T-helper 2 cell (primary cell): Measurements from ENCODE around the gene AFAP1L2.

Source experiments
- DNase-seq, 5 experiments: peaks; one replicate each; pipeline versions ENCODE4 v3.0.0 to v3.0.0-alpha.2; 2012 to 2022

AFAP1L2 gene

DNA sequence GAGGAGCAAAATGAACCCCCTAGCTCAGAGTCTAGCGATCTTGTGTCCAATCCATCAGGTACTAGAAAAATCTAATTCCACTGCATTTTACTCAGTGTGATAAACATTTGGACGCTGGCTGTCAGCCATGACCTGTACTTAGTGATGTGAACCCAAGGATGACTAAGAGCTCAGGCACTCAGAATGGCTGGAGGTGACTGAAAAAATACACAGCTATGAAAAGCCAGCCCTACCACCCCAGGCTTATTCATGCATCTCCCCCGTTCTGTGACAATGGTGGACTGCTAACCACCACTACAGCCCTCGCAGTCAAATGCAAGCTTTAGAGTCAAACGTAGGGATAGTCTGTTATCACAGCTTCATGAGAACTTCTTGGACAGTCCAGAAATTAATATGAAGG lies 14.9 kb downstream of the AFAP1L2 start:
- no peak for DNase-seq

DNA sequence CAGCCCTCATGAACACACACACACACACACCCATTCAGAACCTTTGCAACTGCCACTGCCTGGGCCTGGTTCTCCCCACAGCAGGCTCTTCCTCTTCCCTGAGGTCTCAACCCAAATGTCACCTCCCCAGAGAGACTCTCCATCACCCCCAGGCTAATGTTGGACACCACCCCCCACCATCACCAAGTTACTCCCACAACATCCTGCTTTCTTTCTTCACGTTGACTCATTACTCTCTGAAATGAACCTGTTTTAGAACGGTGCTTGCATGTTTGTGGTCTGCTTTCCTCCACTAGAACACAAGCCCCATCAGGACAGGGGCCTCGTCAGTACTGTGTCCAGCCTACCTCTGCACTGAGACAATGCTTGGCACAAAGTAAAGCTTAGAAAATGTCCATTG lies 16.0 kb downstream of the AFAP1L2 start:
- DNase-seq: peak in 1 of 5 experiments; percentile 54

DNA sequence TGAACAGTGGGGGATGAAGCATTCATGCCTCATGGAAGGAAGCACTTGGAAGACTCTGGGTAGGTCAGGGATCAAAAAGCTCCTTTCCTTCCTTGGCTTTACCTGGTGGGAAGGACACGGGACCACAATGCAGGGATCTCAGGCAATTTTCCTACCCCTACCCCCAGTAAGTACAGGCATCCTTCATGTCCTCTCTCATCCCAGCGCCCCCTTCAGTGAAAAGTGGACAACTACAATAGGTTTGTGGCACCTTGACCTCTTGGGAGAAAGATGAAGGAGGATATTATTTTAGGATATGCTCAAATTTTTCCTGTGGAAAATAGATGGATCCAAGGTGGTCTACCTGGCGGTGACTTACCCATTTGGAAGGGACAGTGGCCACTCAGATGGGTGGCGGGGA lies 16.5 kb downstream of the AFAP1L2 start:
- no peak for DNase-seq

DNA sequence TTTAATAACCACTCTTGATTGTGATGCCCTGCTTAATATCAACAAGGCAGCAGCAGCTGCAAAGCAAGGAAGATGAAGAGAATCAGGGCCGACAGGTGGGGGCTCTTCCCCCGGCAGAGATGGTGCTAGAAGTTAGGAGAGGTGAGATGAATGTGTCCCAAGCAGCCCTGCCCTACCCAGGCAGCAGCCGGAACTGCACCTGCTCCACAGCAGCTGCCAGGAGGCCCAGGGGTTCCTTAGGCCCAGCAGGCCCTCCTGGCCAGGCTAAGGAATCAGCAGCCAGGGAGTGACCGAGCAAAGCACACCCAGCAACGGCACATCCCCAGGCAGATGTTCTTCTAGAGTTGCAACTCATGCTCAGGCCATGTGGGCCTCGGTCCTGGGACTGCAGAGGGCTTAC lies 17.9 kb downstream of the AFAP1L2 start:
- no peak for DNase-seq

DNA sequence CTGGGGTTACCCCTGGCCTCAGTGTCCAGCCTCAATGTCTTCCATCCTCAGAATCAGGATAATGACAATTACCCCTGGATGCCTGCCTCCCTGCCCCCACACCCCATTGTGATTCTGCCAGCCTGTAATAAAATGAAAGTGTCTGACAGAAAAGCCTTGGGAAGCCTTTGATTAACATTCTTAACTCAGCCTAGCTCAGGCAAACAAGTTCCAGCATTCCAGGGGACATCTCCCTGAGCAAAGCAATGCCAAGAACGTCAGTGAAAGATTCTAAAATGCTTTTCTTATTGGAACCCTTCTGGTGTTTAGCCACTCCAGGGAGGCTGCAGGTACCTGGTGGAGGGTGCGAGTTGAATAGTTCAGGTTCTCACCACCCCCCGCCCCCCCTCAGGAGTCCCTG lies 18.7 kb downstream of the AFAP1L2 start:
- no peak for DNase-seq

DNA sequence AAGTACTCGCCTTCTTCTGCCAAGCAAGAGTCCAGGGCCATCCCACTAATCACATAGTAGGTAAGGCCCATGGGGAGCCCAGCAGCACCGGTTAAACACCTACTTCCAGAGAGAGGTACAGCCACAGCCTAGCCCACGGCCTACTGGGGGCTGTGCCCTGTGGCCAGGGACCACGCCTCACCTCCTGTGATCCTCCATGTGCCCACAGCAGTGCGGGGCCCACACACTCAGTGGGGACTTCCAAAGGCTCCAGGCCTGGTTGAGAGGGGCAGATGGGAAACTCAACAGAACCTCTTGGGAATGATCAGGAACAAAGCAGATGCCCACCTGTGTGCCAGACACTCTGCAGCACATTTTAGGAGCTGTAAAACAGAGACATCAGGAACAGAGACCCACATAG lies 19.7 kb downstream of the AFAP1L2 start:
- DNase-seq: no peak

DNA sequence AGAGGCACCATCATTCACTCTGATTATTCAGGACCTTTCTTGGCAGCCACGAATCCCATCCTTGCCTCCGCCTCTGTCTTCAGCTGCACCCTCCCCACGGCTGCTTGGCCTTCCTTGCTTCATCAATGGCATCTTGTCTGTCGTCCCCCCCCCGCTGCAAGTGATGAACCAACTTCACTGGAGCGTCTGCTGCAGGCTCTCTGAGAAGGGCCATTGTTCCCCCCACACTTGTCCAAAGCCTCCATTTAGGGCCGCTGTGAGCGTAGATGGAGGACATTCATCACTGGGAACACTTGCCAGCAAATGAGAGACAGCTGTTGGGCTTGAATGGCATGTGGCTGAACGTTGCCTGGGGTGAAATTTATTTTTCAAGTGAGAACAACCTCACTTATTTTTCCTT lies 20.1 kb downstream of the AFAP1L2 start:
- no peak for DNase-seq

DNA sequence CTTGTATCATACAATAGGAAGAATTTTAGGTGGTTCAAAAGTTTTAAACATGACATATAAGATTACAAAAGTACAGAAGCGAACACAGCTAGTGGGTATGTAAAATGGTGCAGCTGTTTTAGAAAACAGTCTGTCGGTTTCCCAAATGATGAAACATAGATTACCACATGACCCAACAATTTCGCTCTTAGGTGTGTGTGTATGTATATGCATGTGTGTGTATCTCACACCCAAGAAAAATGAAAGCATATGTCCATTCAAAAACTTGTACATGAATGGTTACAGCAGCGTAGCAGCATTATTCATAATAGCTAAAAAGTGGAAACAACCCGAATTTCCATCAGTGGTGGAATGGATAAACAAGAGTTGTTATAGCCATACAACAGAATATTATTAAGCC lies 23.5 kb downstream of the AFAP1L2 start:
- no peak for DNase-seq

DNA sequence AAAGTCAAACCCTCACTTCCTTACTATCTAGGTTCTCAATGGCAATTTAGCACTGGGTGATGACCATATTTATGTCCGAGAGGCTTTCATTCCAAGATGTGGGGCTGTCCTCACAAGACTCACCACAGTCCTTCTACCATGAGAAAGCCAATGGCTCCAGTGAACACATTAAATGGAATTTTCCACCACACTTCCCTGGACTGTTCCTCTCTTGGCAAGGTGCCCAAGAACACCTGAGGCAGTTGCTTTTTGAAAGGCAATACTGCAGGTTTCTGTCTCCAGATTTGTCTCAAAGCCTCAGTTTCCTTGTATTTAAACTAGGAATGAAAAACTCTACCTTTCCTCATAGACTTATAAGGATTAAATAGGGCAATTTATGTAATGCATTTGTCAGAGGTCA lies 24.2 kb downstream of the AFAP1L2 start:
- DNase-seq: no peak

DNA sequence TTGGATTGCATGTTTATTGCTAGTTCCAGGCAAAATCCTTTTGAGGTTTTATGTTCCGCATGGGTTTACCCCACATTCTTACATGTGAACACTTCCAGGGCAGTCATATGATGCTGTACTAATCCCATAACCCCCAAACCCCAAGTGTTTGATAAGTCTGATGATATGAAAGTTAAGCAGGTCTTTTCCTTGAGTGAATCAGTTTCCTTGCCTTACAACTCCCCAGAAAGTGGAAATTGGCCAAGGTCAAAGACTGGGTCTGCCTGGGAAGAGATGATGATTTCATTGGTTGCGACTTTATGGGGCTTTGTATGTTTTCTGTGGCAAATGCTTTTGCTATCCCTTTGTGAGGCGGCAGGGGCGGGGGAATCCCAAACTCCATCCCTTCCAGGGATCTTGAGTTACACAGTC lies 24.7 kb downstream of the AFAP1L2 start:
- DNase-seq: no peak

DNA sequence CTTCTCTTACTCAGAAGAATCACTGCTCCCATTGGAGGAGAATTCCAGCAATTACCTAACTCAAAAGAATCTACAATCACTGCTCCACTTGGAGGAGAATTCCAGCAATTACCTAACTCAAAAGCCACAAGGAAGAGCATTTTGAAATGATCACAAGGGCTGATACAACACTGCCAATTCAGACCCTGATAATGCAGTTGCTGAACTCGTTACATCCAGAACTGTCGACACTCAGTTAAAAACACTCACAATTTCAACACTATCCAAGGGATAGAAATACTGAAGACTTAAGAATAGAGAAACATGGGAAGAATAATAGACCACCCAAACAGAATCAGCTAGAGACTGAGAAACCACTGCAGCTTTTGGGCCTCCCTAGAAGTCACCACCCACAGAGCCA lies 27.8 kb downstream of the AFAP1L2 start:
- no peak for DNase-seq

DNA sequence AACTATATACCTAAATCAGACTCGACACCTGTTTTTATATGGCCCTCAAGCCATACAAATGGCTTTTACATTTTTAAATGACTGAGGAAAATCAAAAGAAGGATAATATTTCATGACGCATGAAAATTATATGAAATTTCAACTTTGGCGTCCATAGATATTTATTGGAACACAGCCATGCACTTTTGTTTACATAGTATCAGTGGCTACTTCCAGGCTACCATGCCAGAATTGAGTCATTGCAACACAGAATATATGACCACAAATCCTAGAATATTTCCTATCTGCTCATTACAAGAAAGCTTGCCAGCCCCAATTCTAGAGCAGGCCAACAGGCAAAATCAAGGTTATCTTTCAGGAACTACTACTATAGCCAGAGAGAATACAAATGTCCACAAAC lies 29.3 kb downstream of the AFAP1L2 start:
- no peak for DNase-seq

DNA sequence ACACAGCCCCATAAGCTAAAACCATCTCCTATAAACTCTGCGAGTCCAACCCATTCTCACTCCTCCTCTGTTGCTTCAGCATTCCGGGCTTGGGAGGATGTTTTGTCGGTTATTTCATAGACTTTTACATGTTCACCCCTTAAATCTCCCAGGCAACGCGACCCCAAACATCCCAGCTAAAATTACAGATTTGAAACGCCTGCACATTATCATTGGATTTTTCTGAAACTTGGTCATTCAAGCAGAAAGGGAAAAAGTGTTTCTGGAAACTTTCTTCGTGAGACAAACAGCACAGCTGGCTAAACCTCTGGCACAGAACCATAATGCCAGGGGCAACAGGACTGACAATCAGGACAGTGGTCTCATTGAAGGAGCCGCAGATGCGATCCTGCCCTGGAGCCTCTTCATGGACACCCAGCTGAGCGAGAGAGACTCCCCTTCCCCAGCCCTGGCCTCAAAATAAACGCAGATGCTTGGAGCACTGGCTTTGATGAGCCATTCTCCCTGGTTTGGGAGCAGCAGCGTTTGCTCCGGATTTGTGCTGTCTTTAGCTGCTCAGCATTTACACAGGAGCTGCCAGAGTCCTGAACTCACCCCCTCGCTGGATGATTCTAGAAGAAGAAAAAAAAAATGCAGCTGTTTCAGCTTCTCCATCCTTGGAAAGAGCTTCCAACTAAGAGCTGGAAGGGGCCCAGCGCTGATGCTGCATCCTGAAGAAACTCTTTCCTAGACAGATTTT lies 30.1 kb downstream of the AFAP1L2 start:
- DNase-seq: no peak

DNA sequence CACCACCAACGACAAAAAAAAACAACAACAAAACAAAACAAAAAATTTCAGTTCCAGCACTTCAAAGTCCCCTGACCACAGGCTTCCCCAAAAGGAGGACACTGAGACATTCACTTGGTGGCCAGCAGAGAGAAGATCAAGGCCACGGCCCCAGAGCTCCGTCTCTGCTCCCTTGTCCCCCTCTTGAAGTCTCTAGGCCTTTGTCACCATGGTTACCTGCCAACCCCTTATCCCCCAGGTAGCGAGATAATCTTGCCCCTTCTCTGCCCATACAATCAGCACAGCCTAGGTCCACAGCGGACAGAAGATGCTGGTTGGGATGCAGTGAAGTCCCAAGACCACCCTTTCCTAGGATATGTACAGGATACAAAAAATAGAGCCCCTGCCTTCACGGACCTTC lies 30.7 kb downstream of the AFAP1L2 start:
- DNase-seq: no peak

DNA sequence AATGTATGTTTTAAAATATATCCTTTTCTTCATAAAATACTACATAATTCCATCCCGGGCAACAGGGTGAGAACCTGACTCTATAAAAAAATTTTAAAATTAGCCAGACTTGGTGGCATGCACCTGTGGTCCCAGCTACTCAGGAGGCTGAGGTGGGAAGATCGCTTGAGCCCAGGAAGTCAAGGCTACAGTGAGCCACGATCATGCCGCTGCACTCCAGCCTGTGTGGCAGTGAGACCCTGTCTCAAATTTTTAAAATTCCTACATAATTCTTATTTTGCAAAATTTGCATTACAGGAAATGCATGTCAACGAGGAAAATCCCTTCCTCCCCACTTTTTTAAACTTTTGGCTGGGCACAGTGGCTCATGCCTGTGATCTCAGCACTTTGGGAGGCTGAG lies 31.3 kb downstream of the AFAP1L2 start:
- DNase-seq: no peak

DNA sequence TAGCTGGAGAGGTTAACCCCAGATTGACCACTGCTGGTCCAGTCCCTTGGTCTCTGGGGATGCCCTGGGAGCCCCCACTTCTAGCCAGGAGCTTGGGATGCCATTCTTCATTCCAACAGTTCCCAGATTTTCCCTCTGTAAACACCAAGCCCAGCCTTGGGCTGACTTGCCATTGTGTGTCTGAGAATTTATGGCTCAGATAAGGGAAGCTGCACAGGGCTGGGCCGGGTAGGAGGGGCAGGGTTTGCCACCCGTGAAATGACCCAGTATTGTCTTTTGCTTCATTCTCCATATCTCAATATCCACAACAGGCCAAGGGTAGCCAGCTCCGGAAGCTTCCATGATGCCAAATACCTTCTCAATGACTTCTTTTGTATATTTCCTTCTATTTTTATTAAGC lies 32.1 kb downstream of the AFAP1L2 start:
- no peak for DNase-seq

DNA sequence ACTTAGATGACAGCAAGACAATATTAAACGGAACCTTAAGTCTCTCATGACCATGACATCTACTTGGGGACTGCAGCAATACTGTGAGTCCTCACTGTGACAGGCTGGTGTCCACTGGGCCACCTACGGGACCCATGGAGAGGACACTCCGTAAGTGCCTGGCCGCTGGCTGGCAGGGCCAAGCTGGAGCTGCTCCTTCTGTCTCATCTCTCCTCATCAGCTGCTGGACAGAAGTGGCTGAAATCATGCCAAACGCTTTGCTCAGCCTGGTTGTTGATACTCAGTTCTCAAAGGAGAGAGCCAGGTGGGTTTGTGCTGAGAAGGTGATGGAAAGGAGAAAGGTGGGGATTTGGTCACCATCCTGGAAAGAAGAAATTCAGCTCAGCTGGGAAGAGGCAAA lies 33.3 kb downstream of the AFAP1L2 start:
- no peak for DNase-seq

DNA sequence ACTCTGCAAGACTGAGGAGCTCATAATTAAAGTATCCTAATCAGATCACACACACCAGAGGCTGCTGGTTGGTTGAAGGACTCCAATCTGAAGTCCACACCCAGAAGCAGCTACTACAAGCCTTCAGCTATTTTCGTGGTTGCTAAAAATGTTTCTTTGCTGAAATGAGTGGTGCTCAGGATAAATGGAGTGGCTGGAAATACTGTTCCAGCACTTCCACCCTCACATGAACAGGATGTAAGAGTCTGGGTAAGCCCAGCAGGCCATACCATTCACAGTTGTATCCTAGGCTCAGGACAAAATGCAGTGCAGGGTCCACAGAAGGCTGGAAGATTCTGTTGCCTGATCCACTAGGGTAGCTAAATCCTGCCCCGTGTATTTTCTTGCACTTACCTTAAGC lies 34.1 kb downstream of the AFAP1L2 start:
- no peak for DNase-seq

DNA sequence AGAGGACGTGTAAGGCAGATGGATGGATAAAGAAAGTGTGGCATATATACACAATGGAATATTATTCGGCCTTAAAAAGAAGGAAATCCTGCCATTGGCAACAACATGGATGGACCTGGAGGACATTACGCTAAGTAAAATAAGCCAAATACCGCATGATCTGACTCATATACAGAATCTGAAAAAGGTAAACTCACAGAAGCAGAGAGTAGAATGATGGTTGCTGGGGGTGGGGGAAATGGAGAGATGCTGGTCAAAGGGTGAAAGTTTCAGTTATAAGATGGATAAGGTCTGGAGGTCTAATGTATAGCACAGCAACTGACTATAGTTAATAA lies 36.3 kb downstream of the AFAP1L2 start:
- no peak for DNase-seq

DNA sequence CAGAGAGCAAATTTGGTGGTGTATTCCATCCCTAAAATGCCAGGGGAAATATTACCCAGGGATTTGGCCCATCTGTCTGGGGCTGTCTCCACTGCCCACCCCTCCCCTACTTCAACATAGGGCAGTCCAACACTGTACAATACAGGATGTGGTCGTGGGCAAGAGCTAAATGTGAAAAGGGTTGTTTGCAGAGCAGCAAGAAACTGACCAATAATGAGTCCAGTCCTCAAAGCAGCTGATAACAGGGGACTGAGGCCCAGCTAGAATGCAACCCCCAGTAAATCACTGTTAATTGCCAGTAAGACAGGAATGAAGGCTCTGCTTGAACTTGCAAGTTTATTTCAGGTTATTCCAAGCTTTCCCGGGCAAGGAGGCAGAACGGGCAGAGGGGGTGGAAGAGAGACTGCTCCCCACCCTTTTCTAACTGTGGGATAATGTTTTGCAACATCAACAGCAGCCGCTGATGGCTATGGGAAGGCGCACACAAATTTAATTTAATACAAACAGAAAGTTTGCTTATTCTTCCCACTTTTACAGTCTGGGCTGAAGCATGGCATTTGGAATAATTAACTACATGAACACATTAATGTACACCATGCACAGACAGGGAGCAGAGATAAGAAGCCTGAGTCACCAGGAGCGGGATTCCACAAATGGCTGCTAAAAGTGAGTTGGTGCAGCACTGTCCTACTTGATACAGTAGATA lies 36.8 kb downstream of the AFAP1L2 start:
- no peak for DNase-seq

DNA sequence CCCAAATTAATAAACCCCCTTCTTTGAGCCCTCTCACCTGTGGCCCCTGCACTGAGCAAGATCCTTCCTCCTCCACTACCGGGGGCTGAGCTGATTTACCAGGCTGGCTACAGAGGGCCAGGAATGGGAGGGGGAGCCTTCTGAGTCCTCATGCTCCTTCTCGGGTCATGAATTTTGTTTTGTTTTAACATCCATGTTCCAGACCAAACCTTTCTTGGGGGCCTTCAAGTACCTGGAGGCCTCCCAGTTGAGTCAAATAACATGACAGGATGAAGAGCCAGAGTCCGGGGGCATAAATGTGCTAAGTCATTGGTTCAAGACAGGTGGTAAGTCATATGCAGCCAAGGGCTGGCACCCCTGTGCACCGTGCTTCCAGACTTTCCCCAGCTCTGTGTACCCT lies 39.6 kb downstream of the AFAP1L2 start:
- no peak for DNase-seq

DNA sequence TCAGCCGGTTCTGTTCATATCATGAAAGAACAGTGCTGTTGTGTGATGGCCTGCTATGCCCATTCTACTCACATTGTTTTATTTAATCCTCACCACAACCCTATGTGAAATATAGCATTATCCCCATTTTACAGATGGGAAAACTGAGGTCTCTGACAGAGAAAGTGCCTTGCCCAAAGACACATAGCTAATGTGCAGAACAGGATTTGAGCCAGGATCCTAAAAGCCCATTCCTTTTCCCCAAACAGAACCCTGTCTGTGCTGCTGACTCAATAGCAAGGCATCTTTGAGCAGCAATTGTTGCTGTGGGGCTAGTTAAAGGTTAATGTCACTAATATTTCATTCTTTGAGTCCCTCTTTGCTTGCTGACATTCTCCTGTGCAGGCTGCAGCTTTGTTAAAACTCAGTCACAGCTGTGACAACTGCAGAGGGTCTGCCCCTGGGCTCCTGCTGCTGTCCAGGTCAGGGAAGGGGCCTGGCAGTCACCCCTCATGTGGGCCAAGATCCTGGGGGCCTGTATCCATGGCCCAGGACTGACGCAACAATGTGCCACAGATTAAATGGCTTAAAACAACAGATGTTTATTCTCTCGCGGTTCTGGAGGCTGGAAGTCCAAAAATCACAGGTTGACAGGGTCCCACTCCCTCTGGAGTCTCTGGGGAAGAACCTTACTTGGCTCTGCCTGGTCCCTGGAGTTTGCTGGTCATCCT lies 40.4 kb downstream of the AFAP1L2 start:
- DNase-seq: no peak

DNA sequence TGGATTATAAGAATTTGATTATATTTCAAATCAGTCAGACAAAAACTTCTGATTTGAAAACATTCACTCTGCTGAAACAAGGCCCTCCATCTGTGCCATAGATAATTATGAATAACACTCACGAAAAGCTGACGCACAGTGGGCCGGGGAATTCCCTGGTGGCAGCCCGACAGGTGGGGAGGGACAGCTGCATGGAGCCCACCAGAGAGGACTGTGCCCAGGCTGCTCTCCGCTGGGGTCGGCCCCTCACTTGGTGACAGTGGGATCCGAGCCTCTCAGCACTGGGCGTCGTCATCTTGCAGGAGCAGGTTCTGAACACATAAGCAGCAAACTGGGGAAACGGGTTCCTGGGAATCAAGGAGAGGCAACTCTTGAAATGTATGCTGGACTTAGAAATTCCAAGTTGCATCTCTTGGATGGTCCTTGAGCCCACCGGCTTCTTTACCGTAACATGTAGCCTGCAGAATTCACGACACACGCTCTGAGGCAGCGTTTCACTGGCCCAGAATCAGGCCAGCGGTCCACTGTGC lies 41.4 kb downstream of the AFAP1L2 start:
- no peak for DNase-seq

DNA sequence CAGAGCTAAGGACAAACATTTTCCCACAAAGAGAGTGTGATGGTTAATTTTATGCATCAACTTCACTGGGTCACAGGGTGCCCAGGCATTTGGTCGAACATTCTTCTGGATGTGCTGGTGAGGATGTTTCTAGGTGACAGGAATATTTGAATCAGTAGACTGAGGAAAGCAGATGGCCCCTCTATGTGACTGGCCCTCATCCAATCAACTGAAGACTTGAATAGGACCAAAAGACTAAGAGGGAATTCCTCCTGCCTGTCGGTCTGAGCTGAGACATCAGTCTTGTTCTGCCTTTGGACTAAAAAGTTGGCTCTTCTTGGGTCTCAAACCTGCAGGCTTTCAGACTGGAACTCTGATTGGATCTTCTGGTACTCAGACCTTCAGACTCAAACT lies 44.4 kb downstream of the AFAP1L2 start:
- DNase-seq: no peak
